Dermis blood vessel endothelial cell (primary cell): ENCODE measurements around the gene SAMD3. TPM values are rescaled to one million over a fixed set of nuclear protein-coding genes. Genes with fewer than 3 reads are reported as not detected.
"Not testable (repeated sequence)": the region's sequence is repeated elsewhere in the genome, so short reads cannot be mapped to it uniquely, and the experiment has no call there.

Source experiments
- DNase-seq: peaks from one replicate; pipeline ENCODE4 v3.0.0; 2010
- total RNA-seq: library from RNA; depleted of rRNA; stranded (reverse); fragments of >200 nt; gene quantifications from 2 replicates; pipeline ENCODE4 v1.2.3, GENCODE V29; 2014

Gene SAMD3
- total RNA-seq, 1 donor from 2014 or later, result not detected

GRCh38 chr6:130129762-130130246 is 92.9 kb downstream of the SAMD3 start:
- peak; percentile 78 for DNase-seq

GRCh38 chr6:130128326-130128725 is 94.4 kb downstream of the SAMD3 start:
- DNase-seq, result peak; percentile 7

GRCh38 chr6:130127195-130127594 is 95.6 kb downstream of the SAMD3 start:
- no peak for DNase-seq

- DNase-seq, result no peak
Observed at GRCh38 chr6:130122243-130122642, 100.5 kb downstream of the SAMD3 start.

GRCh38 chr6:130120731-130121130 is 102.0 kb downstream of the SAMD3 start:
- no peak for DNase-seq

GRCh38 chr6:130119211-130119610 is 103.5 kb downstream of the SAMD3 start:
- no peak for DNase-seq

- DNase-seq, result no peak
Observed at GRCh38 chr6:130118236-130118635, 104.5 kb downstream of the SAMD3 start.

GRCh38 chr6:130117187-130117701 is 105.5 kb downstream of the SAMD3 start:
- DNase-seq, result not testable (repeated sequence)

- DNase-seq, result no peak
Observed at GRCh38 chr6:130116273-130116672, 106.5 kb downstream of the SAMD3 start.

GRCh38 chr6:130115036-130115435 is 107.7 kb downstream of the SAMD3 start:
- DNase-seq, result no peak

GRCh38 chr6:130113201-130113710 is 109.5 kb downstream of the SAMD3 start:
- no peak for DNase-seq

GRCh38 chr6:130111031-130111430 is 111.7 kb downstream of the SAMD3 start:
- peak; percentile 27 for DNase-seq

- no peak for DNase-seq
Observed at GRCh38 chr6:130107710-130108109, 115.0 kb downstream of the SAMD3 start.

GRCh38 chr6:130105996-130106704 is 116.6 kb downstream of the SAMD3 start:
- no peak for DNase-seq

- DNase-seq, result no peak
Observed at GRCh38 chr6:130099119-130099518, 123.6 kb downstream of the SAMD3 start.

GRCh38 chr6:130098317-130098716 is 124.4 kb downstream of the SAMD3 start:
- DNase-seq, result peak; percentile 5

Other genes starting within 250 kb of the SAMD3 start
- 34.7 and 54.7 TPM in 2 replicates for gene L3MBTL3, start 204.4 kb downstream of the SAMD3 start, total RNA-seq
- 0.14 and 0.34 TPM in 2 replicates for gene TMEM200A, start 143.1 kb upstream of the SAMD3 start, total RNA-seq